Panc1 (cell line): Measurements from ENCODE around the gene TNS4. TPM values are rescaled to one million over a fixed set of nuclear protein-coding genes. Genes with fewer than 3 reads are reported as not detected.

ENCODE experiments used
- ATAC-seq: fragments of 200-7000 bp; cut with Tn5 transposase; 2 replicates; pipeline ENCODE4 v1.9.1; 2020; ENCODE audit warnings: mild to moderate bottlenecking, moderate library complexity
- BruUV-seq: library from RNA; stranded (reverse); fragments of 400-500 nt; replicated peaks from 2 replicates; lab custom pipeline; 2021; lab: Mats Ljungman, UMichigan
- CTCF ChIA-PET: fragments of 300-600 bp; sonication (Branson Sonifier 250); formaldehyde crosslinking; loops from one replicate; lab custom pipeline; 2022; ENCODE audit warnings: antibody characterized with exemption; lab: Charles Lee
- POLR2A ChIA-PET: fragments of 300-600 bp; sonication (Branson Sonifier 250); formaldehyde crosslinking; loops from one replicate; lab custom pipeline; 2022; ENCODE audit warnings: antibody characterized with exemption; lab: Charles Lee
- DNase-seq: peaks from one replicate; pipeline ENCODE4 v3.0.0-alpha.2; 2010; ENCODE audit warnings: low read depth, low spot score
- H3K27ac ChIP-seq: 2 replicates; pipeline ENCODE4 v1.5.1; 2011; ENCODE audit warnings: mild to moderate bottlenecking, low read length, inconsistent platforms
- H3K27me3 ChIP-seq: fragments of 200-500 bp; sonication (Bioruptor generic); 2 replicates; pipeline ENCODE4 v1.6.0; 2014; ENCODE audit warnings: low read length, inconsistent platforms; ENCODE audit not compliant: control insufficient read depth, insufficient read depth
- H3K36me3 ChIP-seq: fragments of 200-500 bp; sonication (Bioruptor generic); 2 replicates; pipeline ENCODE4 v1.5.1; 2014; ENCODE audit warnings: inconsistent platforms, mild to moderate bottlenecking, low read length, moderate library complexity; ENCODE audit not compliant: control insufficient read depth, insufficient read depth
- H3K4me1 ChIP-seq: 2 replicates; pipeline ENCODE4 v1.5.1; 2011; ENCODE audit warnings: inconsistent platforms, mild to moderate bottlenecking, low read length, moderate library complexity; ENCODE audit not compliant: control insufficient read depth, insufficient read depth
- H3K4me3 ChIP-seq, 2 experiments: 2 replicates each; pipeline ENCODE4 v1.5.1; 2011 to 2012; ENCODE audit warnings: low read depth in 2 of 2, low read length in 2 of 2, mild to moderate bottlenecking in 2 of 2, inconsistent platforms in 1 of 2, moderate library complexity in 1 of 2
- H3K9me3 ChIP-seq: fragments of 200-500 bp; sonication (Bioruptor generic); 2 replicates; pipeline ENCODE4 v1.5.1; 2014; ENCODE audit warnings: low read depth, mild to moderate bottlenecking, inconsistent platforms, low read length, moderate library complexity; ENCODE audit not compliant: control insufficient read depth, insufficient read depth
- CTCF ChIP-seq: fragments of 450-650 bp; IDR thresholded peaks from 2 replicates; pipeline ENCODE4 v1.5.1; 2017; ENCODE audit warnings: mild to moderate bottlenecking
- POLR2AphosphoS5 ChIP-seq: IDR thresholded peaks from 2 replicates; pipeline ENCODE4 v1.6.1; 2012; ENCODE audit warnings: mild to moderate bottlenecking, low read depth, low read length, moderate library complexity
- REST ChIP-seq, 2 experiments: IDR thresholded peaks; 2 replicates each; pipeline ENCODE4 v1.6.1; 2011 to 2012; ENCODE audit warnings: low read depth in 2 of 2, control low read depth in 1 of 2, low read length in 1 of 2, mild to moderate bottlenecking in 1 of 2, moderate library complexity in 1 of 2; ENCODE audit not compliant: insufficient read depth in 1 of 2
- SIN3A ChIP-seq: IDR thresholded peaks from 2 replicates; pipeline ENCODE4 v1.6.1; 2012; ENCODE audit warnings: low read depth, mild to moderate bottlenecking, low read length, moderate library complexity, borderline replicate concordance; ENCODE audit not compliant: insufficient read depth
- TCF7L2 ChIP-seq: IDR thresholded peaks from 2 replicates; pipeline ENCODE4 v1.6.1; 2011; ENCODE audit warnings: mild to moderate bottlenecking, low read depth, low read length, inconsistent platforms
- in situ Hi-C: cut with HindIII; loops from 2 replicates; pipeline ENCODE4 v1.10.0; 2016; ENCODE audit warnings: low sequenced_read_pairs, low pct_unique_long_range_greater_than_20kb
- intact Hi-C: fragments of 100-400 bp; cut with micrococcal nuclease; formaldehyde crosslinking; loops from one replicate; pipeline ENCODE4 v1.10.0; 2022; ENCODE audit not compliant: unreplicated experiment
- total RNA-seq: library from RNA; stranded (reverse); gene quantifications from one replicate; pipeline ENCODE4 v1.2.1, GENCODE V29; 2021; ENCODE audit not compliant: unreplicated experiment

The TNS4 gene
- total RNA-seq, 1 experiment from 2014 or later = not detected

GRCh38 chr17:40453881-40454612, 47.4 kb downstream of the TNS4 start:
- peaks cover 3% of the 10 kb centered on the region; the same call in 1 of the 2 replicates for H3K4me1 ChIP-seq
- no peaks in the 10 kb centered on the region for H3K27me3 ChIP-seq
- H3K27ac ChIP-seq = no peak overlapping the region
- BruUV-seq = no TSS peak
- CTCF ChIA-PET = no interaction called here
- no peak for DNase-seq
- POLR2A ChIA-PET = interaction anchor here (0.6 kb wide), 1 partner anchor 11 kb away, joined by 3 read pairs; no protein-coding TSS in a partner anchor
- no peaks in the 10 kb centered on the region for H3K9me3 ChIP-seq
- in situ Hi-C loops (no loop called here), intact Hi-C loops (no loop called here)
- H3K36me3 ChIP-seq = no peaks in the 10 kb centered on the region
- H3K4me3 ChIP-seq = no peak overlapping the region
- no peak for ATAC-seq
- no peak for TF ChIP-seq TCF7L2
- no peak for TF ChIP-seq SIN3A
- no peak for TF ChIP-seq POLR2AphosphoS5
- no peak for TF ChIP-seq CTCF
- no peak for TF ChIP-seq REST (IDR thresholded peaks at IDR 0.05; ENCODE audit: insufficient read depth in 1 of 2, low read depth in 2 of 2, low read length in 1 of 2)

- no TSS peak for BruUV-seq
- Histone ChIP-seq H3K27ac (no peak overlapping the region), H3K36me3 (no peaks in the 10 kb centered on the region), H3K4me1 (no peaks in the 10 kb centered on the region; the same call in 1 of the 2 replicates), H3K27me3 (no peaks in the 10 kb centered on the region), H3K4me3 (no peak overlapping the region), H3K9me3 (no peaks in the 10 kb centered on the region)
- ATAC-seq (no peak), DNase-seq (no peak)
- TF ChIP-seq SIN3A (no peak), POLR2AphosphoS5 (no peak), TCF7L2 (no peak), REST (IDR thresholded peaks at IDR 0.05; ENCODE audit: insufficient read depth in 1 of 2, low read depth in 2 of 2, low read length in 1 of 2) (no peak), CTCF (no peak)
- in situ Hi-C loops = no loop called here
- ChIA-PET POLR2A (no interaction called here), CTCF (interaction anchor here (0.5 kb wide), 1 partner anchor 23 kb away, joined by 3 read pairs; no protein-coding TSS in a partner anchor)
- intact Hi-C loops = no loop called here
These were observed 48.5 kb downstream of the TNS4 start for GRCh38 chr17:40452921-40453378.
